GM19438 (cell line): ENCODE measurements around the gene HAT1.

Source experiments
- ATAC-seq: cut with Tn5 transposase; IDR thresholded peaks from one replicate; pipeline ENCODE4 v1.9.1; 2021; ENCODE audit warnings: low read depth; ENCODE audit not compliant: unreplicated experiment

The HAT1 gene

DNA sequence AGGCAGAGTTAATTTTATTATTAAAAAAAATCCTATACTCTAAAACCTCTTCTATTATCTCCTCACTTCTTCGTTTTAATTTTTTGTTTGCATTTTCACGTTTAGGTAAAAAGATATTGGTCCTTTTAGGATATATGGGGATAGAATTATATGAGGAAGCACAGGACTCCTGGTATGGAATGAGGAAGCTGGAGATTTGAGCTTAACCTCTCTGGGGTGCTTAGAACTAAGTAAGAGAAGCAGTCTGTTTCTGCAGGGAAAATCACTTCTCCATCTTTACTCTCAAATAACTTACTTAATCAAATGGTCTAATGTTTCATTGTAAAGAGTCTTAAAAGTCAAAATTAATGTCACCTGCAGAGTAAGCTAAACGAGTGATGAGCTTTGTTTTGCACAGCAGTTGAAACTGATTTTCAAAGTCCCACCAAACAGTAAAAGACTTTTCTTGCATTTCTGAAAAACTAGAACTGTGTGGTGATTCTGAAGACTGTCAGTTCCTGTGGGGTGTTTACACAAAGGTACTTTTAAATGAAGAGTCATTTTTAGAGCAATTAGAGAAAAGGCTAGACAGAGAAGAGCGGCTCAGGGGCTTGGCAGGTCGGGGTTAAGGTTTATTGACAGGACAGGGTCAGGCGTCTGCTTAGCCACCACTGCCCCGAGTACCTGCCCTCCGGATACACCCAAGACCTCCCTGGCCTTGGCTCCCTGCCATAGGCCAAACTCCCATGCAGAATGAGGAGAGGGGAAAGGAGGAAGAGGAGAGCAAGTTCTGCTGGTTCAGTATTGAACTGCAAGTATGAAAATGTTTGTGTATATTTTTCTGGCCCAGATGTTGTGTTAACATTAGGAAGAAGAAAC is 99.0 kb downstream of the HAT1 start:
- ATAC-seq = no peak

DNA sequence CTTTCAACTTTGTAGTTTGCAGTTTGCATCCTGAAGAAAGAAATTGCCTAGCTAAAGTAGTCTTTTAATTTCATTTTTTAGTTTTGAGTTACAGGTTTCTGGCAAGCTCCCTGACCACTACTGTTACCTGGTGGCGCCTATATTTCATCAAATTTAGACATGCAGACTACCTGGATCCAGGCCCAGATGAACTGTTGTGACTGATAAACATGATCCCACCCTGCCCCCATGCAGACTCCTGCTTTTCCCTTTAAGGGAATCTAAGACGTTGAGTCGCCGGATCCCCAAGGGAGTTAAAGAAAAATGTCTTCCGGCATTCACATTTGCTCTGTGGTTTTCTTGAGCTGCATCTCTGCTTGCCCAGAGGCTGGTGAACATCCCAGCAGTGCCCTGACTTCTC is 99.7 kb downstream of the HAT1 start:
- no peak for ATAC-seq

- ATAC-seq = no peak
These were observed 109.3 kb downstream of the HAT1 start for GRCh38 chr2:172031536-172031935.
